T-helper 17 cell (primary cell): ENCODE data around the gene MRPS9. TPM values are rescaled to one million over a fixed set of nuclear protein-coding genes. Genes with fewer than 3 reads are reported as not detected.

Experiments used
- ATAC-seq: fragments of 150-1000 bp; cut with Tn5 transposase; 2 replicates; pipeline ENCODE4 v1.10.0; 2021; ENCODE audit warnings: mild to moderate bottlenecking, moderate library complexity
- DNase-seq, 3 donors: peaks; one replicate each; pipeline versions ENCODE4 v3.0.0 to v3.0.0-alpha.2; 2020 to 2021
- H3K9me3 ChIP-seq: one replicate; pipeline ENCODE4 v1.7.0; 2013; ENCODE audit warnings: low read length, mild to moderate bottlenecking; ENCODE audit not compliant: control insufficient read depth, poor library complexity, severe bottlenecking
- H3K27ac Mint-ChIP-seq: one replicate; pipeline ENCODE4 v1.8.0; 2022; ENCODE audit warnings: mild to moderate bottlenecking, moderate library complexity, mixed read lengths
- H3K27me3 Mint-ChIP-seq: one replicate; pipeline ENCODE4 v1.8.0; 2022; ENCODE audit warnings: mixed read lengths
- H3K36me3 Mint-ChIP-seq: one replicate; pipeline ENCODE4 v1.8.0; 2022; ENCODE audit warnings: low read depth, mixed read lengths
- H3K4me1 Mint-ChIP-seq: one replicate; pipeline ENCODE4 v1.8.0; 2022; ENCODE audit warnings: mild to moderate bottlenecking, mixed read lengths
- H3K4me3 Mint-ChIP-seq: one replicate; pipeline ENCODE4 v1.8.0; 2022; ENCODE audit warnings: mild to moderate bottlenecking, moderate library complexity, mixed read lengths
- total RNA-seq, 4 donors: library from RNA in 2 of 4; stranded (reverse) in 2 of 4; gene quantifications; one replicate each; pipeline ENCODE4 v1.2.3 and lab custom pipeline; 2022 to 2026

MRPS9 gene
- total RNA-seq, 2 donors from 2014 or later: 11.8 to 12.4 TPM

GRCh38 chr2:105087273-105087672 lies 49.4 kb downstream of the MRPS9 start:
- DNase-seq (no peak), ATAC-seq (no peak)
- H3K9me3 ChIP-seq: no peaks in the 10 kb centered on the region
- H3K27me3 Mint-ChIP-seq: no peaks in the 10 kb centered on the region
- H3K4me1 Mint-ChIP-seq: peaks cover 16% of the 10 kb centered on the region
- no peaks in the 10 kb centered on the region for H3K36me3 Mint-ChIP-seq
- H3K27ac Mint-ChIP-seq: peak overlapping the region; percentile 1
- H3K4me3 Mint-ChIP-seq: no peak overlapping the region

- H3K27ac Mint-ChIP-seq: no peak overlapping the region
- no peak overlapping the region for H3K4me3 Mint-ChIP-seq
Measured at GRCh38 chr2:105090091-105090490, 52.2 kb downstream of the MRPS9 start.

GRCh38 chr2:105092797-105093196 lies 54.9 kb downstream of the MRPS9 start:
- ATAC-seq (no peak), DNase-seq (no peak)
- Mint-ChIP-seq H3K27ac (no peak overlapping the region), H3K36me3 (no peaks in the 10 kb centered on the region), H3K27me3 (no peaks in the 10 kb centered on the region), H3K4me1 (no peaks in the 10 kb centered on the region), H3K4me3 (no peak overlapping the region)
- H3K9me3 ChIP-seq: no peaks in the 10 kb centered on the region

More at GRCh38 chr2:105090091-105090490, 52.2 kb downstream of the MRPS9 start:
- H3K27me3 Mint-ChIP-seq: no peaks in the 10 kb centered on the region
- H3K4me1 Mint-ChIP-seq: peaks cover 13% of the 10 kb centered on the region
- H3K36me3 Mint-ChIP-seq: no peaks in the 10 kb centered on the region
- no peaks in the 10 kb centered on the region for H3K9me3 ChIP-seq
- ATAC-seq: no peak
- DNase-seq: no peak

GRCh38 chr2:105099153-105099552 lies 61.3 kb downstream of the MRPS9 start:
- H3K9me3 ChIP-seq: no peaks in the 10 kb centered on the region
- ATAC-seq: no peak
- DNase-seq: no peak
- H3K27me3 Mint-ChIP-seq: no peaks in the 10 kb centered on the region
- peaks cover 15% of the 10 kb centered on the region for H3K36me3 Mint-ChIP-seq
- peak overlapping the region; percentile 56 for H3K27ac Mint-ChIP-seq
- no peaks in the 10 kb centered on the region for H3K4me1 Mint-ChIP-seq
- H3K4me3 Mint-ChIP-seq: no peak overlapping the region

- no peaks in the 10 kb centered on the region for H3K27me3 Mint-ChIP-seq
- H3K36me3 Mint-ChIP-seq: peaks cover 15% of the 10 kb centered on the region
- DNase-seq: no peak
Measured at GRCh38 chr2:105100046-105100840, 62.4 kb downstream of the MRPS9 start.

GRCh38 chr2:105102001-105102400 lies 64.1 kb downstream of the MRPS9 start:
- Mint-ChIP-seq H3K27ac (no peak overlapping the region), H3K36me3 (peaks cover 17% of the 10 kb centered on the region)
- no peak for DNase-seq

More at GRCh38 chr2:105100046-105100840, 62.4 kb downstream of the MRPS9 start:
- Mint-ChIP-seq H3K27ac (peak overlapping the region; percentile 39), H3K4me1 (no peaks in the 10 kb centered on the region), H3K4me3 (no peak overlapping the region)
- H3K9me3 ChIP-seq: no peaks in the 10 kb centered on the region
- no peak for ATAC-seq

GRCh38 chr2:105102963-105103421 lies 65.1 kb downstream of the MRPS9 start:
- peaks cover 2% of the 10 kb centered on the region for H3K4me1 Mint-ChIP-seq
- no peak overlapping the region for H3K27ac Mint-ChIP-seq
- no peaks in the 10 kb centered on the region for H3K27me3 Mint-ChIP-seq
- no peaks in the 10 kb centered on the region for H3K9me3 ChIP-seq
- peaks cover 16% of the 10 kb centered on the region for H3K36me3 Mint-ChIP-seq
- peak overlapping the region; percentile 55 for H3K4me3 Mint-ChIP-seq
- DNase-seq (no peak), ATAC-seq (no peak)

More at GRCh38 chr2:105102001-105102400, 64.1 kb downstream of the MRPS9 start:
- no peaks in the 10 kb centered on the region for H3K9me3 ChIP-seq
- peaks cover 2% of the 10 kb centered on the region for H3K4me1 Mint-ChIP-seq
- no peaks in the 10 kb centered on the region for H3K27me3 Mint-ChIP-seq
- no peak overlapping the region for H3K4me3 Mint-ChIP-seq
- ATAC-seq: no peak

GRCh38 chr2:105103481-105103880 lies 65.6 kb downstream of the MRPS9 start:
- no peaks in the 10 kb centered on the region for H3K9me3 ChIP-seq
- DNase-seq (no peak), ATAC-seq (no peak)
- Mint-ChIP-seq H3K4me3 (no peak overlapping the region), H3K4me1 (peaks cover 2% of the 10 kb centered on the region), H3K27ac (peak overlapping the region; percentile 9), H3K27me3 (no peaks in the 10 kb centered on the region), H3K36me3 (peaks cover 15% of the 10 kb centered on the region)

GRCh38 chr2:105104208-105104731 lies 66.4 kb downstream of the MRPS9 start:
- H3K9me3 ChIP-seq: no peaks in the 10 kb centered on the region
- DNase-seq: no peak
- no peak overlapping the region for H3K27ac Mint-ChIP-seq
- ATAC-seq: no peak
- no peak overlapping the region for H3K4me3 Mint-ChIP-seq
- H3K36me3 Mint-ChIP-seq: peaks cover 15% of the 10 kb centered on the region
- peaks cover 2% of the 10 kb centered on the region for H3K4me1 Mint-ChIP-seq
- no peaks in the 10 kb centered on the region for H3K27me3 Mint-ChIP-seq

GRCh38 chr2:105110295-105110829 lies 72.5 kb downstream of the MRPS9 start:
- Mint-ChIP-seq H3K4me1 (peaks cover 9% of the 10 kb centered on the region), H3K27me3 (no peaks in the 10 kb centered on the region), H3K36me3 (peaks cover 2% of the 10 kb centered on the region), H3K4me3 (no peak overlapping the region), H3K27ac (peak overlapping the region; percentile 34)
- no peaks in the 10 kb centered on the region for H3K9me3 ChIP-seq
- no peak for DNase-seq
- ATAC-seq: no peak

GRCh38 chr2:105111365-105112150 lies 73.7 kb downstream of the MRPS9 start:
- no peaks in the 10 kb centered on the region for H3K9me3 ChIP-seq
- peaks cover 9% of the 10 kb centered on the region for H3K4me1 Mint-ChIP-seq
- DNase-seq (no peak), ATAC-seq (no peak)
- peak overlapping the region; percentile 34 for H3K27ac Mint-ChIP-seq
- peaks cover 2% of the 10 kb centered on the region for H3K36me3 Mint-ChIP-seq
- H3K27me3 Mint-ChIP-seq: no peaks in the 10 kb centered on the region
- H3K4me3 Mint-ChIP-seq: no peak overlapping the region

GRCh38 chr2:105112345-105112744 lies 74.5 kb downstream of the MRPS9 start:
- no peak overlapping the region for H3K4me3 Mint-ChIP-seq
- H3K27me3 Mint-ChIP-seq: no peaks in the 10 kb centered on the region
- H3K27ac Mint-ChIP-seq: no peak overlapping the region
- no peak for ATAC-seq
- no peaks in the 10 kb centered on the region for H3K36me3 Mint-ChIP-seq
- DNase-seq: no peak
- no peaks in the 10 kb centered on the region for H3K9me3 ChIP-seq
- peaks cover 8% of the 10 kb centered on the region for H3K4me1 Mint-ChIP-seq
